Left lung (tissue), 10 donors: ENCODE results near the gene CDH13. TPM values are rescaled to one million over a fixed set of nuclear protein-coding genes. Genes with fewer than 3 reads are reported as not detected.

ENCODE experiments used
- ATAC-seq: fragments of 200-7000 bp; cut with Tn5 transposase; one replicate; pipeline ENCODE4 v1.9.1; 2020; ENCODE audit warnings: moderate library complexity
- DNase-seq, 4 donors: peaks; one replicate each; pipeline ENCODE4 v3.0.0-alpha.2; 2013 to 2020
- H3K27ac ChIP-seq, 2 donors: fragments of 200-600 bp; sonication (generic) in 1 of 2; one replicate each; pipeline versions ENCODE4 v1.5.0 to v1.8.0; 2020 to 2021
- H3K27me3 ChIP-seq, 2 donors: fragments of 200-600 bp; sonication (generic) in 1 of 2; one replicate each; pipeline versions ENCODE4 v1.5.0 to v1.8.0; 2020 to 2021
- H3K36me3 ChIP-seq, 2 donors: fragments of 200-600 bp; sonication (generic) in 1 of 2; one replicate each; pipeline versions ENCODE4 v1.5.0 to v1.8.0; 2020 to 2021
- H3K4me1 ChIP-seq, 2 donors: fragments of 200-600 bp; one replicate each; pipeline ENCODE4 v1.8.0; 2021
- H3K4me3 ChIP-seq, 2 donors: fragments of 200-600 bp; sonication (generic) in 1 of 2; one replicate each; pipeline versions ENCODE4 v1.5.0 to v1.8.0; 2020 to 2021; ENCODE audit warnings: mild to moderate bottlenecking in 1 of 2
- H3K9me3 ChIP-seq, 2 donors: fragments of 200-600 bp; sonication (generic) in 1 of 2; one replicate each; pipeline versions ENCODE4 v1.5.0 to v1.8.0; 2020 to 2021
- CTCF ChIP-seq, 2 donors: fragments of 200-600 bp; sonication (generic) in 1 of 2; IDR thresholded peaks; one replicate each; pipeline versions ENCODE4 v1.5.0 to v1.8.0; 2021; ENCODE audit warnings: antibody characterized with exemption in 2 of 2
- intact Hi-C, 2 donors: fragments of 100-400 bp; cut with DNase I; formaldehyde crosslinking; loops; one replicate each; pipeline versions ENCODE4 v1.11.2 to v1.14.2; 2022
- polyA plus RNA-seq, 6 donors: library from polyadenylated mRNA; unstranded; fragments of 120-200 nt; gene quantifications; one replicate each; pipeline ENCODE4 v1.2.1, GENCODE V29; 2013; ENCODE audit not compliant: insufficient read length in 6 of 6
- total RNA-seq, 2 donors: library from RNA; stranded (reverse); fragmentation: NEBNext Ultra II Directional; extraction: Animal tissue kit (Norgen Biotek cat#: 25700); gene quantifications; one replicate each; pipeline ENCODE4 v1.2.1, GENCODE V29; 2021
- donor health status: DM: no; HTN: yes; CAD: no.
- donor health status: DM: no; HTN: no; CAD: no.

CDH13 gene
- total and polyA plus RNA-seq, 8 donors, result 2.7 to 20.3 (median 3.2) TPM

- Histone ChIP-seq H3K4me1 (peaks cover 0 to 2% of the 10 kb centered on the region in 2 donors), H3K4me3 (no peak overlapping the region), H3K9me3 (no peaks in the 10 kb centered on the region), H3K27ac (no peak overlapping the region), H3K36me3 (no peaks in the 10 kb centered on the region), H3K27me3 (no peaks in the 10 kb centered on the region)
- DNase-seq (no peak), ATAC-seq (no peak)
- intact Hi-C loops, result no loop called here
- no peak for TF ChIP-seq CTCF (IDR thresholded peaks at IDR 0.05)
Observed at GRCh38 chr16:83797013-83797412, 1170.2 kb downstream of the CDH13 start.

- ATAC-seq (no peak), DNase-seq (no peak)
- no peak overlapping the region for H3K4me3 ChIP-seq
- no peaks in the 10 kb centered on the region for H3K27me3 ChIP-seq
- intact Hi-C loops, result no loop called here
- H3K36me3 ChIP-seq, result no peaks in the 10 kb centered on the region
- H3K27ac ChIP-seq, result no peak overlapping the region
- peaks cover 7 to 19% of the 10 kb centered on the region in 2 donors for H3K4me1 ChIP-seq
- no peak for TF ChIP-seq CTCF (IDR thresholded peaks at IDR 0.05)
- no peaks in the 10 kb centered on the region for H3K9me3 ChIP-seq
Observed at GRCh38 chr16:83799336-83799735, 1172.6 kb downstream of the CDH13 start.

- Histone ChIP-seq H3K4me3 (peak overlapping the region in 1 of 2 donors; percentile 16), H3K27ac (peak overlapping the region; percentile 13 to 20), H3K36me3 (no peaks in the 10 kb centered on the region), H3K4me1 (peaks cover 7 to 23% of the 10 kb centered on the region in 2 donors), H3K27me3 (no peaks in the 10 kb centered on the region), H3K9me3 (no peaks in the 10 kb centered on the region)
- peak; percentile 60 for ATAC-seq
- intact Hi-C loops, result no loop called here
- DNase-seq, result peak in 2 of 4 donors; percentile 76 to 87
- no peak for TF ChIP-seq CTCF (IDR thresholded peaks at IDR 0.05)
Observed at GRCh38 chr16:83802135-83802534, 1175.4 kb downstream of the CDH13 start.

- H3K27ac ChIP-seq, result peak overlapping the region; percentile 13 to 20
- H3K4me3 ChIP-seq, result peak overlapping the region in 1 of 2 donors; percentile 16
Observed at GRCh38 chr16:83802554-83803205, 1175.9 kb downstream of the CDH13 start.

GRCh38 chr16:83803811-83804210, 1177.0 kb downstream of the CDH13 start:
- DNase-seq, result peak in 1 of 4 donors; percentile 25
- Histone ChIP-seq H3K27me3 (no peaks in the 10 kb centered on the region), H3K9me3 (no peaks in the 10 kb centered on the region), H3K4me1 (peaks cover 9 to 34% of the 10 kb centered on the region in 2 donors), H3K36me3 (no peaks in the 10 kb centered on the region), H3K4me3 (no peak overlapping the region), H3K27ac (no peak overlapping the region)
- intact Hi-C loops, result no loop called here
- no peak for TF ChIP-seq CTCF (IDR thresholded peaks at IDR 0.05)
- no peak for ATAC-seq

More at GRCh38 chr16:83802554-83803205, 1175.9 kb downstream of the CDH13 start:
- TF ChIP-seq CTCF (IDR thresholded peaks at IDR 0.05), result no peak
- no peaks in the 10 kb centered on the region for H3K9me3 ChIP-seq
- peaks cover 7 to 28% of the 10 kb centered on the region in 2 donors for H3K4me1 ChIP-seq
- no peaks in the 10 kb centered on the region for H3K36me3 ChIP-seq
- no peaks in the 10 kb centered on the region for H3K27me3 ChIP-seq
- ATAC-seq (no peak), DNase-seq (no peak)
- intact Hi-C loops, result no loop called here
